OCI-M2 (cell line): ENCODE results near the gene KIAA1210.
"Not testable (repeated sequence)": the region's sequence is repeated elsewhere in the genome, so short reads cannot be mapped to it uniquely, and the experiment has no call there.

Source experiments
- DNase-seq: peaks from one replicate; lab custom pipeline; 2025; ENCODE audit not compliant: unreplicated experiment; lab: John Stamatoyannopoulos, UW

Gene KIAA1210

GRCh38 chrX:119040432-119040831 is 87.2 kb downstream of the KIAA1210 start:
- no peak for DNase-seq

- no peak for DNase-seq
Observed at GRCh38 chrX:119036107-119037029, 91.2 kb downstream of the KIAA1210 start.

- DNase-seq, result no peak
Observed at GRCh38 chrX:119030990-119031389, 96.6 kb downstream of the KIAA1210 start.

- not testable (repeated sequence) for DNase-seq
Observed at GRCh38 chrX:119029656-119030055, 98.0 kb downstream of the KIAA1210 start.

- DNase-seq, result no peak
Observed at GRCh38 chrX:119028733-119029330, 98.8 kb downstream of the KIAA1210 start.
